HepG2 (cell line): Measurements from ENCODE around the gene GNG7. TPM values are rescaled to one million over a fixed set of nuclear protein-coding genes. Genes with fewer than 3 reads are reported as not detected.

Experiments used
- ATAC-seq: fragments of 200-7000 bp; cut with Tn5 transposase; 3 replicates; pipeline ENCODE4 v1.9.1; 2020; ENCODE audit warnings: mild to moderate bottlenecking, moderate library complexity
- BruUV-seq: library from RNA; stranded (reverse); fragments of 400-500 nt; replicated peaks from 2 replicates; lab custom pipeline; 2021; lab: Mats Ljungman, UMichigan
- CTCF ChIA-PET: fragments of 300-600 bp; formaldehyde crosslinking; extraction: SDS; loops from one replicate; lab custom pipeline; 2021; ENCODE audit warnings: low total read pairs, inconsistent platforms, low intra/inter-chr PET ratio; lab: Yijun Ruan, JAX
- POLR2A ChIA-PET: fragments of 350-600 bp; sonication (Branson Sonifier 250); formaldehyde crosslinking; loops from one replicate; lab custom pipeline; 2020; ENCODE audit warnings: antibody characterized with exemption, inconsistent platforms; lab: Yijun Ruan, JAX
- DNase-seq: peaks from one replicate; pipeline ENCODE4 v3.0.0-alpha.2; 2015; ENCODE audit warnings: low spot score
- FAIRE-seq: peaks from 3 replicates; lab custom pipeline; 2011; peaks lifted over from hg19 to GRCh38; lab: Jason Lieb, UNC
- H2AFZ ChIP-seq: one replicate; pipeline ENCODE4 v1.6.1; 2011; ENCODE audit warnings: low read length, inconsistent platforms
- H3K27ac ChIP-seq: fragments of 300-600 bp; 3 replicates; pipeline ENCODE4 v1.8.0; 2011; ENCODE audit warnings: mixed run types, mild to moderate bottlenecking, mixed read lengths, low read length, inconsistent platforms; ENCODE audit not compliant: insufficient read depth; ENCODE audit errors: extremely low read length
- H3K27me3 ChIP-seq, 2 experiments: fragments of 200-600 bp in 1 of 2; 2 replicates in 1 of 2; 3 replicates in 1 of 2; pipeline versions ENCODE4 v1.6.0 to v1.8.0; 2011; ENCODE audit warnings: low read length in 2 of 2, mild to moderate bottlenecking in 2 of 2, moderate library complexity in 2 of 2, inconsistent platforms in 1 of 2; ENCODE audit not compliant: insufficient read depth in 2 of 2, control insufficient read depth in 1 of 2
- H3K36me3 ChIP-seq, 2 experiments: fragments of 200-600 bp in 1 of 2; replicated peaks in 1 of 2; 2 replicates in 1 of 2; 3 replicates in 1 of 2; pipeline versions ENCODE4 v1.5.1 to v1.8.0; 2011; ENCODE audit warnings: low read length in 2 of 2, inconsistent platforms in 1 of 2; ENCODE audit not compliant: insufficient read depth in 2 of 2, control insufficient read depth in 1 of 2
- H3K4me1 ChIP-seq: 2 replicates; pipeline ENCODE4 v1.5.1; 2012; ENCODE audit warnings: low read length, inconsistent platforms; ENCODE audit not compliant: insufficient read depth
- H3K4me2 ChIP-seq: 2 replicates; pipeline ENCODE4 v1.6.0; 2011; ENCODE audit warnings: low read depth, low read length, inconsistent platforms
- H3K4me3 ChIP-seq, 3 experiments: fragments of 200-600 bp in 1 of 3; sonication (generic), shearing (Covaris generic) in 1 of 3; replicated peaks in 1 of 3; 2 replicates each; pipeline ENCODE4 v1.5.1; 2011 to 2016; ENCODE audit warnings: low read length in 3 of 3, inconsistent platforms in 2 of 3, low read depth in 2 of 3, mild to moderate bottlenecking in 2 of 3, control low read depth in 1 of 3, mixed read lengths in 1 of 3; ENCODE audit not compliant: insufficient read depth in 1 of 3
- H3K79me2 ChIP-seq: one replicate; pipeline ENCODE4 v1.6.1; 2011; ENCODE audit warnings: low read length, inconsistent platforms; ENCODE audit not compliant: insufficient read depth
- H3K9ac ChIP-seq: 2 replicates; pipeline ENCODE4 v1.6.0; 2011; ENCODE audit warnings: mild to moderate bottlenecking, low read depth, low read length, inconsistent platforms; ENCODE audit not compliant: insufficient read depth
- H3K9me3 ChIP-seq: 2 replicates; pipeline ENCODE4 v1.5.1; 2012; ENCODE audit warnings: mild to moderate bottlenecking, low read length
- H4K20me1 ChIP-seq: 2 replicates; pipeline ENCODE4 v1.6.0; 2011; ENCODE audit warnings: inconsistent platforms, mild to moderate bottlenecking, low read length, moderate library complexity; ENCODE audit not compliant: insufficient read depth
- ATM ChIP-seq: fragments of 450-650 bp; IDR thresholded peaks from 2 replicates; pipeline ENCODE4 v1.7.1; 2017; ENCODE audit warnings: mild to moderate bottlenecking, borderline replicate concordance
- CREM ChIP-seq, 2 experiments: sonication (generic) in 1 of 2; formaldehyde crosslinking in 1 of 2; IDR thresholded peaks; 2 replicates each; pipeline versions ENCODE4 v1.4.0 to v1.6.1; 2016 to 2020; ENCODE audit warnings: antibody characterized with exemption in 1 of 2, mild to moderate bottlenecking in 1 of 2, missing genetic modification reagents in 1 of 2
- KAT8 ChIP-seq: IDR thresholded peaks from 2 replicates; pipeline ENCODE4 v1.6.1; 2016; ENCODE audit warnings: missing genetic modification reagents, missing compliant biosample characterization
- ZNF225 ChIP-seq: sonication (generic); formaldehyde crosslinking; IDR thresholded peaks from 2 replicates; pipeline ENCODE4 v1.4.0; 2020; ENCODE audit warnings: mild to moderate bottlenecking, missing genetic modification reagents
- ZNF547 ChIP-seq: sonication (generic); formaldehyde crosslinking; IDR thresholded peaks from 2 replicates; pipeline ENCODE4 v1.5.1; 2020; ENCODE audit warnings: mild to moderate bottlenecking, missing genetic modification reagents
- ZNF777 ChIP-seq: sonication (generic); formaldehyde crosslinking; IDR thresholded peaks from 2 replicates; pipeline ENCODE4 v1.4.0; 2020; ENCODE audit warnings: missing genetic modification reagents
- WGBS: methylation state at CpG from one replicate; pipeline ENCODE4 v1.1.6; 2017; ENCODE audit warnings: low lambda C conversion rate; 5-methylcytosine and 5-hydroxymethylcytosine counted together
- in situ Hi-C: cut with HindIII; loops from 2 replicates; pipeline ENCODE4 v1.10.0; 2017; ENCODE audit warnings: low pct_unique_long_range_greater_than_20kb; ENCODE audit not compliant: extremely low pct_ligation_motif_present
- intact Hi-C: fragments of 100-400 bp; cut with micrococcal nuclease; formaldehyde crosslinking; loops from one replicate; pipeline ENCODE4 v1.10.0; 2022; ENCODE audit not compliant: unreplicated experiment
- polyA plus RNA-seq, 8 experiments: library from polyadenylated mRNA; depleted of rRNA in 3 of 8; stranded (reverse) in 7 of 8; unstranded in 1 of 8; fragments of >200 nt; fragmentation: Illumina TruSeq in 4 of 8; extraction: Trizol in 4 of 8; gene quantifications; 2 replicates each; pipeline versions ENCODE4 v1.2.1 to v1.2.3, GENCODE V29; 2011 to 2016; ENCODE audit warnings: low read depth in 4 of 8, missing spikeins in 1 of 8, mixed read lengths in 1 of 8; ENCODE audit not compliant: insufficient read depth in 1 of 8
- total RNA-seq, 5 experiments: library from RNA; depleted of rRNA; stranded (reverse); fragments of >200 nt; fragmentation: Illumina TruSeq; extraction: Trizol; gene quantifications; 2 replicates each; pipeline ENCODE4 v1.2.3, GENCODE V29; 2016; ENCODE audit warnings: low read depth in 1 of 5
- TF ChIP-seq, protein P1 (sequence below): sonication (generic); formaldehyde crosslinking; IDR thresholded peaks from 2 replicates; pipeline ENCODE4 v1.5.1; 2020; ENCODE audit warnings: mild to moderate bottlenecking, moderate library complexity, missing genetic modification reagents
- TF ChIP-seq, protein P2 (sequence below): IDR thresholded peaks from 2 replicates; pipeline ENCODE4 v1.6.1; 2016; ENCODE audit warnings: low read depth, missing genetic modification reagents, missing compliant biosample characterization
- TF ChIP-seq, protein P3 (sequence below): IDR thresholded peaks from 2 replicates; pipeline ENCODE4 v1.6.1; 2012; ENCODE audit warnings: low read length, improper control_type of control experiment
- TF ChIP-seq, protein P4 (sequence below): sonication (generic); formaldehyde crosslinking; IDR thresholded peaks from 2 replicates; pipeline ENCODE4 v1.5.0; 2020; ENCODE audit warnings: missing genetic modification reagents, mild to moderate bottlenecking, borderline replicate concordance

The GNG7 gene
- total and polyA plus RNA-seq, 2 of the 13 experiments (the other 11 are each of a cell fraction or from before 2014, with no cell fraction given): 1.4 to 3.3 TPM

DNA sequence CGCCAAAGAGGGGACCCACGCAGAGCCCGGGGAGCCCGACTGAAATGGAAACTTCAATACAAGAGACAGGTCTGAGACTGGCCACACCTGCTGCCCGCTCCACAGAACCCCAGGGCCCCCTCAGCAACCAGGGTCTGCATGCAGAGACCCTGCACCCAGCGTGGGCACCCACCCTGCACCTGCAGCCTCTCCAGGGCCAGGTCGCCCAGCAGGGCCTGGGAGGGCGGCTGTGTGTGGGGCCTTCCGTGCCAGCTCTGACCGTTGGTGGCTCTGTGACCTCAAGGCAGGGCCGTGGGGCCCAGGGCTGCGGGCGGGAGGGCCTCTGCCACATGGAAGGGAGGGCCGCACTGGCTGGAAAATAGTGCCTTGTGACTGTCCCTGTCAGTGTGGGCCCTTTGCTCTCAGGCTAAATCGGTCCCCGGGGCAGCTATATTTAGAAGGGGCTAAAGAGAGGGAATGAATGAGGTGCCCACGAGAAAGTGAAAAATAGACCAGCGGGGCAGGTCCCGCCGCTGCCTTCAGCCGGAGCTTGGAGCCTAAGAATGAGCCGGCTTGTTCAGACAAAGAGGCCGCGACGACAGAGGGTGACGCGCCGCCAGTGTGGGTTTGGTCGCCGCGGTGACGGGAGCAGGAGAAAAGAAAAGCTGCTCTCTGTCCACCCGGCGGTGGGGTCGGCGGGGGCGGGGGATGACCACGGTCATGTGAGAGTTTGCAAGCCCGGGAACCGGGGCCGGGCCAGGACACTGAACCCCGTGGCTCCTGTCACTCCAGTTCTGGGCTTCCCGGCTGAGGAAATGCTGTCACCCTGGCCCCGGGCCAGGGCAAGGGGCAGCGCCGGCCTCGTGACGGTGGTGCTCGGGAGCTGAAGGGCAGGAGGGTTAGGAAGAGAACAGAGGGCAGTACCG lies 156.1 kb downstream of the GNG7 start:
- no peaks in the 10 kb centered on the region for H3K36me3 ChIP-seq
- FAIRE-seq: peak; percentile 12
- CTCF ChIA-PET: no interaction called here
- peak overlapping the region; percentile 86 for H3K9ac ChIP-seq
- H3K4me1 ChIP-seq: peaks cover 81% of the 10 kb centered on the region
- TSS peak; percentile 87 for BruUV-seq
- peak overlapping the region; percentile 98 for H3K4me2 ChIP-seq
- WGBS: 3% methylated on average over 33 of the region's 50 CpGs
- in situ Hi-C loops: no loop called here
- no peaks in the 10 kb centered on the region for H4K20me1 ChIP-seq
- peak overlapping the region; percentile 100 for H3K27ac ChIP-seq
- peak; percentile 56 for ATAC-seq
- no peaks in the 10 kb centered on the region for H3K79me2 ChIP-seq
- intact Hi-C loops: loop anchor here (2.0 kb wide), 1 partner anchor 52 kb away; no protein-coding TSS in a partner anchor
- peak overlapping the region; percentile 34 to 72 (median 44); a peak in 5 of 6 replicates for H3K4me3 ChIP-seq
- H3K27me3 ChIP-seq: no peaks in the 10 kb centered on the region
- peak; percentile 88 for DNase-seq
- POLR2A ChIA-PET: interaction anchor here (0.7 to 7.9 kb wide), 20 partner anchors 9 to 139 kb away, joined by 3 to 199 read pairs (median 6); partner anchors contain the start of genes GADD45B, LMNB2 and TIMM13
- H3K9me3 ChIP-seq: no peaks in the 10 kb centered on the region
- no peak overlapping the region for H2AFZ ChIP-seq
- TF ChIP-seq ZNF547 (CRISPR knock-in tag): peak; percentile 75; the same call in 1 of the 2 replicates
- TF ChIP-seq, protein P1, sequence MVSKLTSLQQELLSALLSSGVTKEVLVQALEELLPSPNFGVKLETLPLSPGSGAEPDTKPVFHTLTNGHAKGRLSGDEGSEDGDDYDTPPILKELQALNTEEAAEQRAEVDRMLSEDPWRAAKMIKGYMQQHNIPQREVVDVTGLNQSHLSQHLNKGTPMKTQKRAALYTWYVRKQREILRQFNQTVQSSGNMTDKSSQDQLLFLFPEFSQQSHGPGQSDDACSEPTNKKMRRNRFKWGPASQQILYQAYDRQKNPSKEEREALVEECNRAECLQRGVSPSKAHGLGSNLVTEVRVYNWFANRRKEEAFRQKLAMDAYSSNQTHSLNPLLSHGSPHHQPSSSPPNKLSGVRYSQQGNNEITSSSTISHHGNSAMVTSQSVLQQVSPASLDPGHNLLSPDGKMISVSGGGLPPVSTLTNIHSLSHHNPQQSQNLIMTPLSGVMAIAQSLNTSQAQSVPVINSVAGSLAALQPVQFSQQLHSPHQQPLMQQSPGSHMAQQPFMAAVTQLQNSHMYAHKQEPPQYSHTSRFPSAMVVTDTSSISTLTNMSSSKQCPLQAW (CRISPR knock-in tag): peak; percentile 29
- TF ChIP-seq ZNF225 (CRISPR knock-in tag): 0 out of 2 replicates have a peak, but pooled peaks have one; percentile 26
- peak; percentile 72 for TF ChIP-seq CREM (IDR thresholded peaks at IDR 0.05)
- TF ChIP-seq CREM (CRISPR knock-in tag; IDR thresholded peaks at IDR 0.05): 0 out of 2 replicates have a peak, but pooled peaks have one; percentile 16
- TF ChIP-seq ZNF777 (CRISPR knock-in tag): peak; percentile 6; the same call in 1 of the 2 replicates
- TF ChIP-seq, protein P2, sequence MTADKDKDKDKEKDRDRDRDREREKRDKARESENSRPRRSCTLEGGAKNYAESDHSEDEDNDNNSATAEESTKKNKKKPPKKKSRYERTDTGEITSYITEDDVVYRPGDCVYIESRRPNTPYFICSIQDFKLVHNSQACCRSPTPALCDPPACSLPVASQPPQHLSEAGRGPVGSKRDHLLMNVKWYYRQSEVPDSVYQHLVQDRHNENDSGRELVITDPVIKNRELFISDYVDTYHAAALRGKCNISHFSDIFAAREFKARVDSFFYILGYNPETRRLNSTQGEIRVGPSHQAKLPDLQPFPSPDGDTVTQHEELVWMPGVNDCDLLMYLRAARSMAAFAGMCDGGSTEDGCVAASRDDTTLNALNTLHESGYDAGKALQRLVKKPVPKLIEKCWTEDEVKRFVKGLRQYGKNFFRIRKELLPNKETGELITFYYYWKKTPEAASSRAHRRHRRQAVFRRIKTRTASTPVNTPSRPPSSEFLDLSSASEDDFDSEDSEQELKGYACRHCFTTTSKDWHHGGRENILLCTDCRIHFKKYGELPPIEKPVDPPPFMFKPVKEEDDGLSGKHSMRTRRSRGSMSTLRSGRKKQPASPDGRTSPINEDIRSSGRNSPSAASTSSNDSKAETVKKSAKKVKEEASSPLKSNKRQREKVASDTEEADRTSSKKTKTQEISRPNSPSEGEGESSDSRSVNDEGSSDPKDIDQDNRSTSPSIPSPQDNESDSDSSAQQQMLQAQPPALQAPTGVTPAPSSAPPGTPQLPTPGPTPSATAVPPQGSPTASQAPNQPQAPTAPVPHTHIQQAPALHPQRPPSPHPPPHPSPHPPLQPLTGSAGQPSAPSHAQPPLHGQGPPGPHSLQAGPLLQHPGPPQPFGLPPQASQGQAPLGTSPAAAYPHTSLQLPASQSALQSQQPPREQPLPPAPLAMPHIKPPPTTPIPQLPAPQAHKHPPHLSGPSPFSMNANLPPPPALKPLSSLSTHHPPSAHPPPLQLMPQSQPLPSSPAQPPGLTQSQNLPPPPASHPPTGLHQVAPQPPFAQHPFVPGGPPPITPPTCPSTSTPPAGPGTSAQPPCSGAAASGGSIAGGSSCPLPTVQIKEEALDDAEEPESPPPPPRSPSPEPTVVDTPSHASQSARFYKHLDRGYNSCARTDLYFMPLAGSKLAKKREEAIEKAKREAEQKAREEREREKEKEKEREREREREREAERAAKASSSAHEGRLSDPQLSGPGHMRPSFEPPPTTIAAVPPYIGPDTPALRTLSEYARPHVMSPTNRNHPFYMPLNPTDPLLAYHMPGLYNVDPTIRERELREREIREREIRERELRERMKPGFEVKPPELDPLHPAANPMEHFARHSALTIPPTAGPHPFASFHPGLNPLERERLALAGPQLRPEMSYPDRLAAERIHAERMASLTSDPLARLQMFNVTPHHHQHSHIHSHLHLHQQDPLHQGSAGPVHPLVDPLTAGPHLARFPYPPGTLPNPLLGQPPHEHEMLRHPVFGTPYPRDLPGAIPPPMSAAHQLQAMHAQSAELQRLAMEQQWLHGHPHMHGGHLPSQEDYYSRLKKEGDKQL (CRISPR knock-in tag): peak; percentile 49; the same call in 1 of the 2 replicates
- TF ChIP-seq, protein P3, sequence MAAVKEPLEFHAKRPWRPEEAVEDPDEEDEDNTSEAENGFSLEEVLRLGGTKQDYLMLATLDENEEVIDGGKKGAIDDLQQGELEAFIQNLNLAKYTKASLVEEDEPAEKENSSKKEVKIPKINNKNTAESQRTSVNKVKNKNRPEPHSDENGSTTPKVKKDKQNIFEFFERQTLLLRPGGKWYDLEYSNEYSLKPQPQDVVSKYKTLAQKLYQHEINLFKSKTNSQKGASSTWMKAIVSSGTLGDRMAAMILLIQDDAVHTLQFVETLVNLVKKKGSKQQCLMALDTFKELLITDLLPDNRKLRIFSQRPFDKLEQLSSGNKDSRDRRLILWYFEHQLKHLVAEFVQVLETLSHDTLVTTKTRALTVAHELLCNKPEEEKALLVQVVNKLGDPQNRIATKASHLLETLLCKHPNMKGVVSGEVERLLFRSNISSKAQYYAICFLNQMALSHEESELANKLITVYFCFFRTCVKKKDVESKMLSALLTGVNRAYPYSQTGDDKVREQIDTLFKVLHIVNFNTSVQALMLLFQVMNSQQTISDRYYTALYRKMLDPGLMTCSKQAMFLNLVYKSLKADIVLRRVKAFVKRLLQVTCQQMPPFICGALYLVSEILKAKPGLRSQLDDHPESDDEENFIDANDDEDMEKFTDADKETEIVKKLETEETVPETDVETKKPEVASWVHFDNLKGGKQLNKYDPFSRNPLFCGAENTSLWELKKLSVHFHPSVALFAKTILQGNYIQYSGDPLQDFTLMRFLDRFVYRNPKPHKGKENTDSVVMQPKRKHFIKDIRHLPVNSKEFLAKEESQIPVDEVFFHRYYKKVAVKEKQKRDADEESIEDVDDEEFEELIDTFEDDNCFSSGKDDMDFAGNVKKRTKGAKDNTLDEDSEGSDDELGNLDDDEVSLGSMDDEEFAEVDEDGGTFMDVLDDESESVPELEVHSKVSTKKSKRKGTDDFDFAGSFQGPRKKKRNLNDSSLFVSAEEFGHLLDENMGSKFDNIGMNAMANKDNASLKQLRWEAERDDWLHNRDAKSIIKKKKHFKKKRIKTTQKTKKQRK: no peak
- TF ChIP-seq ATM: no peak
- TF ChIP-seq, protein P4, sequence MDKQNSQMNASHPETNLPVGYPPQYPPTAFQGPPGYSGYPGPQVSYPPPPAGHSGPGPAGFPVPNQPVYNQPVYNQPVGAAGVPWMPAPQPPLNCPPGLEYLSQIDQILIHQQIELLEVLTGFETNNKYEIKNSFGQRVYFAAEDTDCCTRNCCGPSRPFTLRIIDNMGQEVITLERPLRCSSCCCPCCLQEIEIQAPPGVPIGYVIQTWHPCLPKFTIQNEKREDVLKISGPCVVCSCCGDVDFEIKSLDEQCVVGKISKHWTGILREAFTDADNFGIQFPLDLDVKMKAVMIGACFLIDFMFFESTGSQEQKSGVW (CRISPR knock-in tag): no peak
- TF ChIP-seq KAT8 (CRISPR knock-in tag): peak; percentile 64
